ENCODE data around the gene AP2A2.

Gene AP2A2

GRCh38 chr11:926341-926916, 759 bp downstream of the AP2A2 start:
- DNase-seq = no peak

DNA sequence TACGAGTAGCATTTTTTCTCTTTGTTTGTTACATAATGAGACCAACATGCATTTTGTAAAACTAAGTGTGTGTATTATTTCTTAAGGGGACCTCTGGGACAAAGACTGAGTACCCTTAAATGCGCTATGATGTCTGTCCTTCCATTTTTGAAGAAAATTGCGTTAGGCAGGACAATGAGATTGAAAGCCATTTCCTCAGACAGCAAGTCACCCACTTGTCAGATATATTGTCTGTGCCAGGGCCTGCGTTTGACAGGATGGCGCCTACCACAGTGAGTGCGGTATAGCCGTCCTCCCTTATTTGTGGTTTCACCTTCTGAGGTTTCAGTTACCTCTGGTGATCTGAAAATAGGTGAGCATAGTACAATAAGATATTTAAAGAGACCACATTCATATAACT, 2.2 kb downstream of the AP2A2 start:
- DNase-seq = no peak

- no peak for DNase-seq
Observed at GRCh38 chr11:928786-929185, 3.1 kb downstream of the AP2A2 start.

GRCh38 chr11:929405-929804, 3.7 kb downstream of the AP2A2 start:
- DNase-seq = no peak

GRCh38 chr11:931385-931784, 5.7 kb downstream of the AP2A2 start:
- no peak for DNase-seq

- DNase-seq = no peak
Observed at GRCh38 chr11:932435-932834, 6.8 kb downstream of the AP2A2 start.

- DNase-seq = no peak
Observed at GRCh38 chr11:933142-933851, 7.6 kb downstream of the AP2A2 start.

DNA sequence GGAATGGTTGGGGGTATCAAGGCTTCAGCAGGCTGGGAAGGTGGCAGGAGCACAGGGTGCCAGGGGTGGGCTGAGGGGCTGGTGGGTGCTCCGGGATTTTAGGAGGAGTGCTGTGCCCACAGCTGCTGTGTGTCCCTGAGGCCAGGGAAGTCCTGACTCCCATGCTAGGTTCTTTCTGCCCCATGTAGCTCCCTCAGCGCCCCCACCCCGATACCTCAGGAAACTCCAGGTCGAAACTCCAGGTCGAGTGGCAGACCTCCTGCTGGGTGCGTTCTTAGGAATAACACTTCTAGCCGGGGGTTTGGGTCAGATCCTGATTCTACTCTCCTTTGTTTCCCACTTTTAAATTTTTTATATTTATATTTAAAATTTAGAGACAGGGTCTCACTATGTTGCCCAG, 8.3 kb downstream of the AP2A2 start:
- DNase-seq = no peak

DNA sequence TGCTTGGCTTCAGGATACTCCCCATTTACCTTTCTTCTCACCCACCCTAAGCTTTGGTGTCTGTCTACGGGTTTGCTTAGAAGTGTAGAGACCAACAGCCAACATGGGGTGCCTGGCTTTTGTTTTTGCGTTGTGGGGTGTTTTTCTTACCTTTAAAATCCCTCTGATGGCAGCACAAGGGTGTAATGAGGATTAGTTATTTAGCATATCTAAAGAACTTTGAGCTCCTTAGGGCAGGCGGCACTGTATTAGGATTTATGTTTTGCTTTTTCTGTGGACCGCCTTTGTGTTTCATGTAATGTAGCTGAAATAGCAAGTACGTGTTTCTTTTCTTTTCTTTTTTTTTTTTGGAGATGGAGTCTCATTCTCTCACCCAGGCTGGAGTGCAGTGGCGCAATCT, 8.9 kb downstream of the AP2A2 start:
- DNase-seq = no peak

DNA sequence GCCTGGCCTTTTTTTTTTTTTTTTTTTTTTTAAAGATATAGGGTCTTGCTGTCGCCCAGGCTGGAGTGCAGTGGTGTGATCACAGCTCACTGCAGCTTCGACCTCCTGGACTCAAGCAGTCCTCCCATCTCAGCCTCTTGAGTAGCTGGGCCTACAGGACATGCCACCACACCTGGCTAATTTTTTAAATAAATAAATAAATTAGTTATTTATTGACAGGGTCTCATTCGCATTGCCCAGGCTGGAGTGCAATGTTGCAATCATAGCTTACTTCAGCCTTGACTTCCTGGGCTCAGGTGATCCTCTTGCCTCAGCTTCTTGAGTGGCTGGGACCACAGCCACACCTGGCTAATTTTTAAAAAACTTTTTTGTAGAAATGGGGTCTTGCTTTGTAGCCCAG, 10.5 kb downstream of the AP2A2 start:
- DNase-seq = no peak

DNA sequence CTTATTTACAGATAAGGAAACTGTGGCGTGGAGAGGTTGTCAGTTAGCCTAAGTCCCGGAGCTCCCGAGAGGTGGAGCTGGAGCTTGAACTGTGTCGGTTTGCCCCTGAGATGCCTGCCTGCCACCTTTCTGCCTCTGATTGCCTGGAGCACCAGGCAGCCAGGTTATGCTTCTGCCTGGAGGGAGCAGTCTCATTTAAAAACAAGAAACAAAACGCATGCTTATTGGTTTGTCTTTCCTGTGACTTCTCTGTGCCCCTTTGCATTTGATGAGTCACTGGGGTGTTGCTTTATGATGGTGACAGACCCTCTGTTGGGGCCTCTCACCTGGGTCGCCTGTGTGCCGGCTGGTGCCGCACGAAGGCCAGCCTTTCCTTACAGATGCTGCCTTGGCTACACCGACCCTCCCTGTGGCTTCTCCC, 12.2 kb downstream of the AP2A2 start:
- DNase-seq = no peak

- no peak for DNase-seq
Observed at GRCh38 chr11:940496-941135, 14.9 kb downstream of the AP2A2 start.

- no peak for DNase-seq
Observed at GRCh38 chr11:942823-943222, 17.2 kb downstream of the AP2A2 start.

DNA sequence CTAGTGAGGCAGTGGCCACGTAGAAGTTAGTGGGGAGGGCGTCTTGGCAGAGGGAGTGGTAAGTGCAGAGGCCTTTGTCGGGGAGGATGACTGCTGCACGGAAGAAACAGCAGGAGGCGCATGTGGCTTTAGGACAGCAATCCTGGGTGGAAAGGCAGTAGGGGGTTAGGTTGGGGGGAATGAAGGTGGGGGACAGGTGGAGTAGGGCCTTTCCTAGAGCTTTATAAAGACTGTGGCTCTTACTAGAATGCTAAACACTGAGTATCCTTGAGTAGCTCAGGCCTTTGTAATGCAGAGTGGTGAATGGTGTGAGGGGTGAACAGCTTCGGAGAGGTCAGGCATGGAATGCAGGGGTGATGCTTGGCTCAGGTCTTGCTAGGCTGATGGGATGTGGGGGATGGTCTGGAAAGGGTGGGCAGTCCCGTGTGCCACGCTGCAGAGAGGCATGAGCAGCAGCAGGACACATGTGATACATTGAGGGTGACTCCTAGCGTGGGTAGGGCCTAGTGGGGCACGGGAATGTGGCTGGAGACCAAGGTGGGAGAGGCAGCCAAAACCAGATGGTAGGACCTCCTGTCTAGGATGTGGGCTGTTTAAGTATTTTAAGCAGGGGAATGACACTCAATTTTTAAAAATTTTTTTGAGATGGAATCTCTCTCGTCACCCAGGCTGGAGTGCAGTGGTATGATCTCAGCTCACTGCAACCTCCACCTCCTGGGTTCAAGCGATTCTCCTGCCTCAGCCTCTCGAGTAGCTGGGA, 19.2 kb downstream of the AP2A2 start:
- no peak for DNase-seq

DNA sequence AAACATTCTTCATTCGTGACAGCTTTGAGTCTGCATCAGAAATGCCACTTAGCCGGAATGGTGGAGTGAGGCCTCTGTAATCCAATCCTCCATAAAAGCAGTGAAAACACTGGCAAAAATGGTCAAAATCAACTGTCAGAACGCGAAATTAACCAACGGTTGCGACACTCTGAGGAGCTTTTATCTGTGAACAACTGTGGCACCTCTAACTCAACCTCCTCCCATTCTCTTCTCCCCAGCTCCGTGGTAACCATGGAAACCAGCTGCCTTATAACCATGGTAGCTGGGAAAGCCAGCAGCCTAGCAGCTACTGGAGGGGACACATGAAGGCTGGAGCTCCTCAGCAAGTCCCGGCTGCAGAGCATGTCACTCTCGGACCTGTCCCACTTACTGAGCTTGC, 20.3 kb downstream of the AP2A2 start:
- no peak for DNase-seq

GRCh38 chr11:947744-948143, 22.1 kb downstream of the AP2A2 start:
- DNase-seq = no peak

DNA sequence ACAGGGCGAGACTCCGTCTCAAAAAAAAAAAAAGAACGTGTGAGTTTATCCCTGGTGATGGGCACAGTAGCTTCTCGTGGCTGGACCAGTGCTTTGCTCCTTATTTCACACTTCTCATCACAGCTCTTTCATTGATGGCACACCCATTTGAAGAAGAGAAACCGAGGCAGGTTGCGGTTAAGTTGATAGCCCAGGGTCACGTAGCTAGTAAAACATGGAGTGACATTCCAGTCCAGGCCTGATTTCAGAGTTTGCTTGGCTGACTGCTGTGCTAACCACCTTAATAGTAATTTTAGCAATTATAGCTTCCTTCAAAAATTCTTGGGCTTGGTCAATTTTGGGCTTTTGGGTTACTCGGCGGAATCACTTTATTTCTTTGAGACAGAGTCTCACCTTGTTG, 25.8 kb downstream of the AP2A2 start:
- no peak for DNase-seq

DNA sequence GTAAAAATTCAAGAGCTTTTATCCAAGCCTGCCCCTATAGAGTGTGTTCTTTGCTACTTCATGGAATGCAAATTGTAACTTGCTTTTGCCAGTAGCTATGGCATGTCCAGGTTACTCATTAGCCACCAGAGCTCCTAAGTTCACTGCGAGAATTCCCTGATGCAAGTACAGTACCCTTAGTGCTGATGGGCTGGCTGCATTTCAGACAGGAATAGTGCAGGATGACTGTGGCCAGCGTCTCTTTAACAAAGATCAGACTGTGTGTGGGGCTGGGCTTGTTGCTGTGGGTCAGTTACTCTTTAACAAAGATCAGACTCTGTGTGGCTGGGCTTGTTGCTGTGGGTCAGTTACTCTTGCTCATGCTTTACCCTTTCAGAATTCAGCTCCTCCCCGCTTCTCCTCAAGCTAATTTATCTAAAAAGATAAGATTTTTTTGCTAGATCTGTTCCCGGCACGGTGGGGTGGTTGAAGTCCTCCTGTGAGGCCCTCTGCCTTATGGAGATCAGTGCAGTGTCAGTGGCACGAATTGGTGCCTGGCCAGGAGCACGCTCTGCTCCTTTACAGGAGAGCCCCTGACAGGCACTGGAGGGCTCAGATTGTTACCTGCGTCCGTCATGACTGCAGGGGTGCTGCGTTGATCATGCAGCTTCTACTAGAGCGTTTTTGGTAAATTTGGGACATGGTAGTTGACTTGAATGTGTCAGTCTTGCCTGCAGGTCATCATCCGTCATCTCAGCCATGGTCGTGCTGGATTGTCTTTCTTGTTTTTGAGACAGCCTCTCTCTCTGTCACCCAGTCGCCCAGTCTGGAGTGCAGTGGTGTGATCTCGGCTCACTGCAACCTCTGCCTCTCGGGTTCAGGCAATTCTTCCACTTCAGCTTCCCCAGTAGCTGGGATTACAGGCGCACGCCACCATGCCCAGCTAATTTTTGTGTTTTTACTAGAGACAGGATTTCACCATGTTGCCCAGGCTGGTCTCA, 27.0 kb downstream of the AP2A2 start:
- DNase-seq = no peak

DNA sequence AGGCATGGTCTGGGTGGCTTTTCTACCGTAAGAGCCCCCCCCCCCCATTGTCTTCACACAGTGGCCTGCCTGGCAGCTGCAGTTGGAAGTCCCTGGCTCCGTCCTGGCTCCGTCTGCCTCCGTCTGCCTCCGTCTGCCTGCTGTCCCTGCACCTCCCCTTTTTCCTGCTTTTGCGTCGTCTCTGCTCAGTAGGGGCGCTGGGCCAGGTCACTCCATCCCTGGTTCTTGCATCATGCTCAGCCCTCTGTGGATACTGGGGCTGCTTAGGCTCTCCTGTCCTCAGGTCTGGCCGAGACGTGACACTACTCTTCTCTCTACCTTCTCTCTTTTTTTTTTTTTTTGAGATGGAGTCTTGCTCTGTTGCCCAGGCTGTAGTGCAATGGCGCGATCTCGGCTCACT, 27.8 kb downstream of the AP2A2 start:
- no peak for DNase-seq

- no peak for DNase-seq
Observed at GRCh38 chr11:954392-955153, 28.9 kb downstream of the AP2A2 start.

- no peak for DNase-seq
Observed at GRCh38 chr11:955154-956063, 29.7 kb downstream of the AP2A2 start.

All from activated naive CD4-positive, alpha-beta T cell treated with anti-CD3 and anti-CD28 coated beads, Interleukin-2, amount 50 U/mL, for 16 hours (primary cell).